ENCODE data around the gene FAM83F.
"Not testable (repeated sequence)": the region's sequence is repeated elsewhere in the genome, so short reads cannot be mapped to it uniquely, and the experiment has no call there.

Gene FAM83F

GRCh38 chr22:39994566-39995392 lies at the start of gene FAM83F:
TSS of gene FAM83F (plus strand) at chr22:39994954. CDS start at chr22:39995043, 89 bp downstream.
- no peak for FAIRE-seq
- no peak for DNase-seq (ENCODE audit: insufficient read length, low spot score)
- TF ChIP-seq POLR2A (IDR thresholded peaks at IDR 0.05; ENCODE audit: low read depth, low read length): no peak

- FAIRE-seq (no peak), DNase-seq (ENCODE audit: insufficient read length, low spot score) (no peak)
Measured at GRCh38 chr22:39946126-39946502, 48.6 kb upstream of the FAM83F start.

GRCh38 chr22:39946503-39947219 lies 48.1 kb upstream of the FAM83F start:
- no peak for TF ChIP-seq POLR2A (IDR thresholded peaks at IDR 0.05; ENCODE audit: low read depth, low read length)
- no peak for FAIRE-seq
- DNase-seq (ENCODE audit: insufficient read length, low spot score): no peak

More at GRCh38 chr22:39946126-39946502, 48.6 kb upstream of the FAM83F start:
- no peak for TF ChIP-seq POLR2A (IDR thresholded peaks at IDR 0.05; ENCODE audit: low read depth, low read length)

GRCh38 chr22:39947220-39948216 lies 47.2 kb upstream of the FAM83F start:
- TF ChIP-seq POLR2A (IDR thresholded peaks at IDR 0.05; ENCODE audit: low read depth, low read length): no peak
- DNase-seq (ENCODE audit: insufficient read length, low spot score) (no peak), FAIRE-seq (no peak)

- no peak for FAIRE-seq
Measured at GRCh38 chr22:39949964-39950737, 44.6 kb upstream of the FAM83F start.

GRCh38 chr22:39951603-39952293 lies 43.0 kb upstream of the FAM83F start:
- DNase-seq (ENCODE audit: insufficient read length, low spot score); FAIRE-seq: not testable (repeated sequence)

More at GRCh38 chr22:39949964-39950737, 44.6 kb upstream of the FAM83F start:
- TF ChIP-seq POLR2A (IDR thresholded peaks at IDR 0.05; ENCODE audit: low read depth, low read length): no peak
- DNase-seq (ENCODE audit: insufficient read length, low spot score): no peak

- TF ChIP-seq POLR2A (IDR thresholded peaks at IDR 0.05; ENCODE audit: low read depth, low read length): no peak
- no peak for DNase-seq (ENCODE audit: insufficient read length, low spot score)
Measured at GRCh38 chr22:39952347-39952746, 42.4 kb upstream of the FAM83F start.

GRCh38 chr22:39953101-39953500 lies 41.7 kb upstream of the FAM83F start:
- TF ChIP-seq POLR2A (IDR thresholded peaks at IDR 0.05; ENCODE audit: low read depth, low read length): no peak
- FAIRE-seq (no peak), DNase-seq (ENCODE audit: insufficient read length, low spot score) (no peak)

More at GRCh38 chr22:39952347-39952746, 42.4 kb upstream of the FAM83F start:
- no peak for FAIRE-seq

- DNase-seq (ENCODE audit: insufficient read length, low spot score) (no peak), FAIRE-seq (no peak)
- no peak for TF ChIP-seq POLR2A (IDR thresholded peaks at IDR 0.05; ENCODE audit: low read depth, low read length)
Measured at GRCh38 chr22:39954584-39955055, 40.1 kb upstream of the FAM83F start.

- TF ChIP-seq POLR2A (IDR thresholded peaks at IDR 0.05; ENCODE audit: low read depth, low read length): no peak
- DNase-seq (ENCODE audit: insufficient read length, low spot score) (no peak), FAIRE-seq (no peak)
Measured at GRCh38 chr22:39955675-39956074, 39.1 kb upstream of the FAM83F start.

GRCh38 chr22:39956932-39957664 lies 37.7 kb upstream of the FAM83F start:
- FAIRE-seq: no peak
- no peak for DNase-seq (ENCODE audit: insufficient read length, low spot score)

More at GRCh38 chr22:39956932-39957664, 37.7 kb upstream of the FAM83F start:
- TF ChIP-seq POLR2A (IDR thresholded peaks at IDR 0.05; ENCODE audit: low read depth, low read length): no peak
